ENCODE results near the gene SVIL. TPM values are rescaled to one million over a fixed set of nuclear protein-coding genes. Genes with fewer than 3 reads are reported as not detected.
A peak's percentile ranks its signal among the peaks of the same experiment; 100 is the strongest.

SVIL gene
- 16.2 TPM for total RNA-seq

GRCh38 chr10:29634764-29635625, at the start of gene SVIL:
SVIL (minus strand) TSS chr10:29634971; CDS start chr10:29555058, 79,913 bp downstream.
- DNase-seq (ENCODE audit: low spot score): no peak

GRCh38 chr10:29681676-29682448, 47.1 kb upstream of the SVIL start:
- DNase-seq (ENCODE audit: low spot score) (no peak), ATAC-seq (peak; percentile 58)

More at GRCh38 chr10:29634764-29635625, at the start of gene SVIL:
- no peak for ATAC-seq

GRCh38 chr10:29680091-29680490, 45.3 kb upstream of the SVIL start:
- no peak for ATAC-seq

GRCh38 chr10:29676732-29677131, 42.0 kb upstream of the SVIL start:
- DNase-seq (ENCODE audit: low spot score) (no peak), ATAC-seq (no peak)

More at GRCh38 chr10:29680091-29680490, 45.3 kb upstream of the SVIL start:
- no peak for DNase-seq (ENCODE audit: low spot score)

- ATAC-seq: no peak
These were observed 41.2 kb upstream of the SVIL start for GRCh38 chr10:29675984-29676383.

GRCh38 chr10:29671968-29672367, 37.2 kb upstream of the SVIL start:
- no peak for DNase-seq (ENCODE audit: low spot score)
- no peak for ATAC-seq

More at GRCh38 chr10:29675984-29676383, 41.2 kb upstream of the SVIL start:
- no peak for DNase-seq (ENCODE audit: low spot score)

- no peak for ATAC-seq
- DNase-seq (ENCODE audit: low spot score): no peak
These were observed 36.5 kb upstream of the SVIL start for GRCh38 chr10:29671228-29671780.

GRCh38 chr10:29670761-29671160, 36.0 kb upstream of the SVIL start:
- DNase-seq (ENCODE audit: low spot score): no peak
- no peak for ATAC-seq

- DNase-seq (ENCODE audit: low spot score) (no peak), ATAC-seq (peak; percentile 59)
These were observed 34.4 kb upstream of the SVIL start for GRCh38 chr10:29669149-29669548.

- DNase-seq (ENCODE audit: low spot score): no peak
- no peak for ATAC-seq
These were observed 33.9 kb upstream of the SVIL start for GRCh38 chr10:29668628-29669027.

GRCh38 chr10:29667191-29667590, 32.4 kb upstream of the SVIL start:
- ATAC-seq (no peak), DNase-seq (ENCODE audit: low spot score) (no peak)

GRCh38 chr10:29666201-29666600, 31.4 kb upstream of the SVIL start:
- ATAC-seq: no peak

GRCh38 chr10:29663718-29664117, 28.9 kb upstream of the SVIL start:
- DNase-seq (ENCODE audit: low spot score) (no peak), ATAC-seq (no peak)

More at GRCh38 chr10:29666201-29666600, 31.4 kb upstream of the SVIL start:
- DNase-seq (ENCODE audit: low spot score): no peak

- DNase-seq (ENCODE audit: low spot score) (no peak), ATAC-seq (peak; percentile 24)
These were observed 24.5 kb upstream of the SVIL start for GRCh38 chr10:29658984-29659965.

GRCh38 chr10:29657719-29658274, 23.0 kb upstream of the SVIL start:
- DNase-seq (ENCODE audit: low spot score): no peak
- no peak for ATAC-seq

GRCh38 chr10:29656451-29656992, 21.8 kb upstream of the SVIL start:
- DNase-seq (ENCODE audit: low spot score) (no peak), ATAC-seq (no peak)

- DNase-seq (ENCODE audit: low spot score): no peak
- no peak for ATAC-seq
These were observed 17.4 kb upstream of the SVIL start for GRCh38 chr10:29652192-29652591.

- no peak for DNase-seq (ENCODE audit: low spot score)
- no peak for ATAC-seq
These were observed 17.0 kb upstream of the SVIL start for GRCh38 chr10:29651767-29652166.

- ATAC-seq (no peak), DNase-seq (ENCODE audit: low spot score) (no peak)
These were observed 15.8 kb upstream of the SVIL start for GRCh38 chr10:29650552-29650944.

All from left lobe of liver (tissue), 2 donors.